TTC549 (cell line): Measurements from ENCODE around the gene TEDC2.
"Not testable (repeated sequence)": the region's sequence is repeated elsewhere in the genome, so short reads cannot be mapped to it uniquely, and the experiment has no call there.

Source experiments
- FAIRE-seq: peaks from 2 replicates; lab custom pipeline; 2012; peaks lifted over from hg19 to GRCh38; lab: Jason Lieb, UNC

The TEDC2 gene

GRCh38 chr16:2477327-2477726 is 17.4 kb downstream of the TEDC2 start:
- FAIRE-seq = no peak

GRCh38 chr16:2478279-2478678 is 18.4 kb downstream of the TEDC2 start:
- no peak for FAIRE-seq

GRCh38 chr16:2479996-2480395 is 20.1 kb downstream of the TEDC2 start:
- not testable (repeated sequence) for FAIRE-seq

GRCh38 chr16:2480948-2481347 is 21.0 kb downstream of the TEDC2 start:
- no peak for FAIRE-seq

GRCh38 chr16:2481676-2482075 is 21.8 kb downstream of the TEDC2 start:
- no peak for FAIRE-seq

GRCh38 chr16:2482249-2482648 is 22.3 kb downstream of the TEDC2 start:
- no peak for FAIRE-seq

GRCh38 chr16:2482708-2483534 is 23.0 kb downstream of the TEDC2 start:
- FAIRE-seq = no peak

- FAIRE-seq = no peak
Measured at GRCh38 chr16:2483939-2484897, 24.3 kb downstream of the TEDC2 start.

GRCh38 chr16:2484898-2485508 is 25.1 kb downstream of the TEDC2 start:
- FAIRE-seq = no peak

- no peak for FAIRE-seq
Measured at GRCh38 chr16:2485811-2486507, 26.1 kb downstream of the TEDC2 start.

GRCh38 chr16:2486645-2487516 is 27.0 kb downstream of the TEDC2 start:
- FAIRE-seq = no peak

- no peak for FAIRE-seq
Measured at GRCh38 chr16:2487517-2487842, 27.6 kb downstream of the TEDC2 start.

GRCh38 chr16:2487903-2488531 is 28.1 kb downstream of the TEDC2 start:
- FAIRE-seq = no peak

- no peak for FAIRE-seq
Measured at GRCh38 chr16:2489581-2489980, 29.7 kb downstream of the TEDC2 start.

- FAIRE-seq = no peak
Measured at GRCh38 chr16:2490190-2491105, 30.5 kb downstream of the TEDC2 start.

- FAIRE-seq = no peak
Measured at GRCh38 chr16:2492292-2492691, 32.4 kb downstream of the TEDC2 start.

- FAIRE-seq = no peak
Measured at GRCh38 chr16:2493605-2494004, 33.7 kb downstream of the TEDC2 start.

GRCh38 chr16:2494616-2495015 is 34.7 kb downstream of the TEDC2 start:
- no peak for FAIRE-seq

GRCh38 chr16:2495041-2495440 is 35.1 kb downstream of the TEDC2 start:
- FAIRE-seq = no peak
